Measurements from ENCODE around the gene CDH13.

CDH13 gene

GRCh38 chr16:83633286-83633685 is 1006.5 kb downstream of the CDH13 start:
- Histone ChIP-seq H2AFZ (ENCODE audit: low read depth, low read length) (no peak overlapping the region), H3K9me3 (ENCODE audit: insufficient read depth, low read length, severe bottlenecking) (no peaks in the 10 kb centered on the region), H4K20me1 (ENCODE audit: insufficient read depth, low read length) (no peaks in the 10 kb centered on the region), H3K4me3 (ENCODE audit: low read depth in 1 of 2, low read length in 2 of 2) (no peak overlapping the region), H3K4me1 (ENCODE audit: insufficient read depth, low read length) (no peaks in the 10 kb centered on the region), H3K27ac (ENCODE audit: low read length) (no peak overlapping the region), H3K36me3 (ENCODE audit: insufficient read depth, low read length) (no peaks in the 10 kb centered on the region), H3K9ac (ENCODE audit: low read depth, low read length) (no peak overlapping the region), H3K4me2 (ENCODE audit: insufficient read depth, low read length) (no peak overlapping the region), H3K27me3 (ENCODE audit: insufficient read depth, low read length, poor library complexity) (no peaks in the 10 kb centered on the region), H3K79me2 (ENCODE audit: insufficient read depth, low read length) (no peaks in the 10 kb centered on the region)
- TF ChIP-seq CTCF (IDR thresholded peaks at IDR 0.05; ENCODE audit: borderline replicate concordance, extremely low read depth, low read length, poor library complexity, severe bottlenecking) (no peak), EZH2 (IDR thresholded peaks at IDR 0.05; ENCODE audit: borderline replicate concordance, low read depth, low read length, severe bottlenecking) (no peak)
- no peak for ATAC-seq (ENCODE audit: insufficient read depth, low read depth)
- no peak for DNase-seq

- Histone ChIP-seq H3K36me3 (ENCODE audit: insufficient read depth, low read length) (no peaks in the 10 kb centered on the region), H4K20me1 (ENCODE audit: insufficient read depth, low read length) (no peaks in the 10 kb centered on the region), H3K79me2 (ENCODE audit: insufficient read depth, low read length) (no peaks in the 10 kb centered on the region), H3K27me3 (ENCODE audit: insufficient read depth, low read length, poor library complexity) (no peaks in the 10 kb centered on the region), H3K9ac (ENCODE audit: low read depth, low read length) (no peak overlapping the region), H3K9me3 (ENCODE audit: insufficient read depth, low read length, severe bottlenecking) (no peaks in the 10 kb centered on the region), H3K4me3 (ENCODE audit: low read depth in 1 of 2, low read length in 2 of 2) (no peak overlapping the region), H3K4me2 (ENCODE audit: insufficient read depth, low read length) (no peak overlapping the region), H3K27ac (ENCODE audit: low read length) (no peak overlapping the region), H3K4me1 (ENCODE audit: insufficient read depth, low read length) (no peaks in the 10 kb centered on the region), H2AFZ (ENCODE audit: low read depth, low read length) (no peak overlapping the region)
- no peak for TF ChIP-seq EZH2 (IDR thresholded peaks at IDR 0.05; ENCODE audit: borderline replicate concordance, low read depth, low read length, severe bottlenecking)
- no peak for TF ChIP-seq CTCF (IDR thresholded peaks at IDR 0.05; ENCODE audit: borderline replicate concordance, extremely low read depth, low read length, poor library complexity, severe bottlenecking)
- no peak for DNase-seq
- no peak for ATAC-seq (ENCODE audit: insufficient read depth, low read depth)
These were observed 1021.6 kb downstream of the CDH13 start for GRCh38 chr16:83648347-83648746.

GRCh38 chr16:83651871-83652270 is 1025.1 kb downstream of the CDH13 start:
- DNase-seq (no peak), ATAC-seq (ENCODE audit: insufficient read depth, low read depth) (no peak)
- Histone ChIP-seq H3K4me2 (ENCODE audit: insufficient read depth, low read length) (no peak overlapping the region), H3K9me3 (ENCODE audit: insufficient read depth, low read length, severe bottlenecking) (no peaks in the 10 kb centered on the region), H3K4me1 (ENCODE audit: insufficient read depth, low read length) (no peaks in the 10 kb centered on the region), H3K79me2 (ENCODE audit: insufficient read depth, low read length) (no peaks in the 10 kb centered on the region), H2AFZ (ENCODE audit: low read depth, low read length) (no peak overlapping the region), H3K36me3 (ENCODE audit: insufficient read depth, low read length) (no peaks in the 10 kb centered on the region), H3K27ac (ENCODE audit: low read length) (no peak overlapping the region), H3K9ac (ENCODE audit: low read depth, low read length) (no peak overlapping the region), H3K4me3 (ENCODE audit: low read depth in 1 of 2, low read length in 2 of 2) (no peak overlapping the region), H3K27me3 (ENCODE audit: insufficient read depth, low read length, poor library complexity) (no peaks in the 10 kb centered on the region), H4K20me1 (ENCODE audit: insufficient read depth, low read length) (no peaks in the 10 kb centered on the region)
- TF ChIP-seq CTCF (IDR thresholded peaks at IDR 0.05; ENCODE audit: borderline replicate concordance, extremely low read depth, low read length, poor library complexity, severe bottlenecking) (no peak), EZH2 (IDR thresholded peaks at IDR 0.05; ENCODE audit: borderline replicate concordance, low read depth, low read length, severe bottlenecking) (no peak)

- Histone ChIP-seq H3K4me2 (ENCODE audit: insufficient read depth, low read length) (no peak overlapping the region), H3K4me1 (ENCODE audit: insufficient read depth, low read length) (no peaks in the 10 kb centered on the region), H2AFZ (ENCODE audit: low read depth, low read length) (no peak overlapping the region), H3K27ac (ENCODE audit: low read length) (no peak overlapping the region), H4K20me1 (ENCODE audit: insufficient read depth, low read length) (no peaks in the 10 kb centered on the region), H3K79me2 (ENCODE audit: insufficient read depth, low read length) (no peaks in the 10 kb centered on the region), H3K36me3 (ENCODE audit: insufficient read depth, low read length) (no peaks in the 10 kb centered on the region), H3K9ac (ENCODE audit: low read depth, low read length) (no peak overlapping the region), H3K4me3 (ENCODE audit: low read depth in 1 of 2, low read length in 2 of 2) (no peak overlapping the region), H3K9me3 (ENCODE audit: insufficient read depth, low read length, severe bottlenecking) (no peaks in the 10 kb centered on the region), H3K27me3 (ENCODE audit: insufficient read depth, low read length, poor library complexity) (no peaks in the 10 kb centered on the region)
- no peak for DNase-seq
- TF ChIP-seq EZH2 (IDR thresholded peaks at IDR 0.05; ENCODE audit: borderline replicate concordance, low read depth, low read length, severe bottlenecking) = no peak
- no peak for TF ChIP-seq CTCF (IDR thresholded peaks at IDR 0.05; ENCODE audit: borderline replicate concordance, extremely low read depth, low read length, poor library complexity, severe bottlenecking)
- no peak for ATAC-seq (ENCODE audit: insufficient read depth, low read depth)
These were observed 1026.2 kb downstream of the CDH13 start for GRCh38 chr16:83652943-83653342.
